IMR-90 (cell line): Measurements from ENCODE around the gene HNRNPUL1. TPM values are rescaled to one million over a fixed set of nuclear protein-coding genes. Genes with fewer than 3 reads are reported as not detected.

ENCODE experiments used
- ATAC-seq: fragments of 200-7000 bp; cut with Tn5 transposase; 2 replicates; pipeline ENCODE4 v1.9.1; 2020; ENCODE audit warnings: low read depth, mild to moderate bottlenecking, moderate library complexity
- Bru-seq: library from RNA; stranded (reverse); fragments of 400-500 nt; gene quantifications from one replicate; lab custom pipeline; 2021; lab: Mats Ljungman, UMichigan
- BruChase-seq, 2 experiments: library from RNA; stranded (reverse); fragments of 400-500 nt; gene quantifications; one replicate each; lab custom pipeline; 2021; lab: Mats Ljungman, UMichigan
- BruUV-seq: library from RNA; stranded (reverse); fragments of 400-500 nt; replicated peaks from 2 replicates; lab custom pipeline; 2021; lab: Mats Ljungman, UMichigan
- CTCF ChIA-PET: fragments of 300-600 bp; formaldehyde crosslinking; extraction: SDS; loops from one replicate; lab custom pipeline; 2021; ENCODE audit warnings: antibody characterized with exemption; lab: Yijun Ruan, JAX
- POLR2A ChIA-PET: fragments of 300-600 bp; sonication (Branson Sonifier 250); formaldehyde crosslinking; loops from one replicate; lab custom pipeline; 2022; ENCODE audit warnings: antibody characterized with exemption; ENCODE audit not compliant: unreplicated experiment; lab: Charles Lee
- DNase-seq: peaks from one replicate; pipeline ENCODE4 v3.0.0; 2013
- H2AFZ ChIP-seq: replicated peaks from 2 replicates; pipeline ENCODE3; 2013; ENCODE audit warnings: low read length, mild to moderate bottlenecking; ENCODE audit not compliant: poor library complexity
- H2AK5ac ChIP-seq: 2 replicates; pipeline ENCODE4 v1.6.1; 2013; ENCODE audit warnings: low read depth, low read length, inconsistent platforms
- H2AK9ac ChIP-seq: replicated peaks from 2 replicates; pipeline ENCODE3; 2013; ENCODE audit warnings: mild to moderate bottlenecking, low read depth, low read length, moderate library complexity; ENCODE audit not compliant: poor library complexity
- H2BK120ac ChIP-seq: 2 replicates; pipeline ENCODE4 v1.6.1; 2013; ENCODE audit warnings: low read depth, low read length, inconsistent platforms
- H2BK15ac ChIP-seq: 3 replicates; pipeline ENCODE4 v1.6.1; 2013; ENCODE audit warnings: low read depth, low read length, inconsistent platforms
- H2BK20ac ChIP-seq: 2 replicates; pipeline ENCODE4 v1.6.1; 2013; ENCODE audit warnings: low read depth, mild to moderate bottlenecking, inconsistent platforms, low read length, moderate library complexity
- H2BK5ac ChIP-seq: 2 replicates; pipeline ENCODE4 v1.6.1; 2013; ENCODE audit warnings: mild to moderate bottlenecking, low read depth, low read length, inconsistent platforms; ENCODE audit not compliant: poor library complexity, severe bottlenecking
- H3K14ac ChIP-seq: replicated peaks from 2 replicates; pipeline ENCODE4 v1.6.1; 2013; ENCODE audit warnings: low read depth, low read length, inconsistent platforms
- H3K18ac ChIP-seq: 2 replicates; pipeline ENCODE4 v1.6.1; 2013; ENCODE audit warnings: low read depth, low read length, control low read depth
- H3K23ac ChIP-seq: 2 replicates; pipeline ENCODE4 v1.6.1; 2013; ENCODE audit warnings: low read depth, low read length, inconsistent platforms
- H3K27ac ChIP-seq: 2 replicates; pipeline ENCODE4 v1.5.1; 2013; ENCODE audit warnings: mild to moderate bottlenecking, control low read depth, low read length; ENCODE audit not compliant: insufficient read depth
- H3K27me3 ChIP-seq: 2 replicates; pipeline ENCODE4 v1.6.1; 2013; ENCODE audit warnings: low read length; ENCODE audit not compliant: control insufficient read depth, insufficient read depth
- H3K36me3 ChIP-seq: 2 replicates; pipeline ENCODE4 v1.6.1; 2013; ENCODE audit warnings: low read length, mixed read lengths; ENCODE audit not compliant: control insufficient read depth, insufficient read depth
- H3K4ac ChIP-seq: 2 replicates; pipeline ENCODE4 v1.6.1; 2013; ENCODE audit warnings: low read depth, low read length, inconsistent platforms
- H3K4me1 ChIP-seq: 2 replicates; pipeline ENCODE4 v1.6.1; 2013; ENCODE audit warnings: low read length, mixed read lengths; ENCODE audit not compliant: control insufficient read depth, insufficient read depth
- H3K4me2 ChIP-seq: 2 replicates; pipeline ENCODE4 v1.6.1; 2013; ENCODE audit warnings: low read depth, mild to moderate bottlenecking, control low read depth, low read length, moderate library complexity
- H3K4me3 ChIP-seq: 2 replicates; pipeline ENCODE4 v1.5.1; 2013; ENCODE audit warnings: low read depth, mild to moderate bottlenecking, control low read depth, low read length, moderate library complexity; ENCODE audit not compliant: insufficient read depth
- H3K56ac ChIP-seq: 2 replicates; pipeline ENCODE4 v1.6.1; 2013; ENCODE audit warnings: low read length, inconsistent platforms; ENCODE audit not compliant: insufficient read depth; ENCODE audit errors: extremely low read depth
- H3K79me1 ChIP-seq, 2 experiments: 2 replicates each; pipeline ENCODE4 v1.6.1; 2013; ENCODE audit warnings: low read length in 2 of 2, inconsistent platforms in 1 of 2, low read depth in 1 of 2
- H3K9ac ChIP-seq: 2 replicates; pipeline ENCODE4 v1.6.1; 2013; ENCODE audit warnings: low read depth, low read length, control low read depth
- H3K9me1 ChIP-seq: 2 replicates; pipeline ENCODE4 v1.6.1; 2013; ENCODE audit warnings: low read length, inconsistent platforms; ENCODE audit not compliant: insufficient read depth
- H3K9me3 ChIP-seq: 2 replicates; pipeline ENCODE4 v1.6.1; 2013; ENCODE audit warnings: low read length; ENCODE audit not compliant: control insufficient read depth, insufficient read depth
- H4K20me1 ChIP-seq: 2 replicates; pipeline ENCODE4 v1.6.1; 2013; ENCODE audit warnings: low read length, inconsistent platforms; ENCODE audit not compliant: insufficient read depth
- H4K5ac ChIP-seq: 2 replicates; pipeline ENCODE4 v1.6.1; 2013; ENCODE audit warnings: mild to moderate bottlenecking, low read depth, low read length, control low read depth
- H4K8ac ChIP-seq, 2 experiments: 2 replicates each; pipeline ENCODE4 v1.6.1; 2013; ENCODE audit warnings: low read depth in 2 of 2, low read length in 2 of 2, control low read depth in 1 of 2, inconsistent platforms in 1 of 2
- H4K91ac ChIP-seq: 2 replicates; pipeline ENCODE4 v1.6.1; 2013; ENCODE audit warnings: low read depth, low read length, inconsistent platforms; ENCODE audit not compliant: insufficient read depth
- BHLHE40 ChIP-seq: fragments of 150-350 bp; IDR thresholded peaks from 2 replicates; pipeline ENCODE4 v1.6.1; 2016; ENCODE audit warnings: mild to moderate bottlenecking, low read depth, low read length
- CEBPB ChIP-seq: IDR thresholded peaks from 2 replicates; pipeline ENCODE4 v1.6.1; 2012; ENCODE audit warnings: low read depth, low read length, improper control_type of control experiment
- CHD1 ChIP-seq: IDR thresholded peaks from 2 replicates; pipeline ENCODE4 v1.6.1; 2012; ENCODE audit warnings: low read depth, low read length, improper control_type of control experiment
- FOS ChIP-seq: fragments of 150-350 bp; IDR thresholded peaks from 2 replicates; pipeline ENCODE4 v1.6.1; 2016; ENCODE audit warnings: low read depth, low read length
- MAFK ChIP-seq: IDR thresholded peaks from 2 replicates; pipeline ENCODE4 v1.6.1; 2012; ENCODE audit warnings: low read depth, low read length, improper control_type of control experiment
- MAZ ChIP-seq: IDR thresholded peaks from 2 replicates; pipeline ENCODE4 v1.6.1; 2012; ENCODE audit warnings: low read depth, mild to moderate bottlenecking, low read length, improper control_type of control experiment, moderate library complexity, borderline replicate concordance
- MXI1 ChIP-seq: IDR thresholded peaks from 2 replicates; pipeline ENCODE4 v1.6.1; 2012; ENCODE audit warnings: low read depth, mild to moderate bottlenecking, low read length, moderate library complexity, borderline replicate concordance
- NFE2L2 ChIP-seq: fragments of 150-350 bp; IDR thresholded peaks from 2 replicates; pipeline ENCODE4 v1.6.1; 2016; ENCODE audit warnings: low read depth, mild to moderate bottlenecking, low read length
- RAD21 ChIP-seq: IDR thresholded peaks from 2 replicates; pipeline ENCODE4 v1.6.1; 2012; ENCODE audit warnings: low read length, improper control_type of control experiment
- RCOR1 ChIP-seq: IDR thresholded peaks from 2 replicates; pipeline ENCODE4 v1.6.1; 2012; ENCODE audit warnings: mild to moderate bottlenecking, low read length, improper control_type of control experiment; ENCODE audit not compliant: insufficient replicate concordance
- WGBS, 2 experiments: methylation state at CpG; one replicate each; pipeline versions ENCODE4 v1.1.5 to v1.1.7; 2013; ENCODE audit warnings: missing lambda C conversion rate in 2 of 2; ENCODE audit not compliant: insufficient read length in 1 of 2; ENCODE audit errors: extremely low coverage in 2 of 2; 5-methylcytosine and 5-hydroxymethylcytosine counted together
- dilution Hi-C: fragments of 300-500 bp; cut with HindIII; formaldehyde crosslinking; loops from one replicate; pipeline ENCODE4 v1.14.3; 2018; ENCODE audit warnings: low sequenced_read_pairs; ENCODE audit not compliant: unreplicated experiment
- in situ Hi-C: fragments of 300-500 bp; cut with MboI; formaldehyde crosslinking; loops from 3 replicates; pipeline ENCODE4 v1.14.3; 2019; ENCODE audit warnings: low sequenced_read_pairs, inconsistent platforms, mixed read lengths
- intact Hi-C: fragments of 100-400 bp; cut with micrococcal nuclease; formaldehyde crosslinking; loops from 2 replicates; pipeline ENCODE4 v1.10.0; 2022
- long read RNA-seq: library from polyadenylated mRNA; unstranded; transcript quantifications from one replicate; pipeline ENCODE4 v2.0.0, GENCODE V29; 2021; ENCODE audit not compliant: unreplicated experiment
- polyA plus RNA-seq, 3 experiments: library from polyadenylated mRNA; depleted of rRNA; stranded (reverse); fragments of >200 nt; gene quantifications; 2 replicates each; pipeline ENCODE4 v1.2.3, GENCODE V29; 2012; ENCODE audit warnings: low replicate concordance in 1 of 3
- total RNA-seq: library from RNA; depleted of rRNA; stranded (reverse); fragments of >200 nt; gene quantifications from 2 replicates; pipeline ENCODE4 v1.2.3, GENCODE V29; 2012; rRNA removed
- TF ChIP-seq, protein P1 (sequence below): fragments of 150-350 bp; IDR thresholded peaks from 2 replicates; pipeline ENCODE4 v1.6.1; 2016; ENCODE audit warnings: low read depth, mild to moderate bottlenecking, low read length, moderate library complexity, borderline replicate concordance
- TF ChIP-seq, protein P2 (sequence below): fragments of 150-350 bp; IDR thresholded peaks from 2 replicates; pipeline ENCODE4 v1.6.1; 2017; ENCODE audit warnings: mild to moderate bottlenecking, antibody characterized with exemption, low read length, low read depth

Gene HNRNPUL1
- 50.7 and 56.1 TPM in 2 replicates for total RNA-seq
- polyA plus RNA-seq (2012; rRNA removed), result 67.3 and 68.1 TPM in 2 replicates
- polyA plus RNA-seq (2012; cell fraction: cytosol; rRNA removed), result 51.7 and 53.7 TPM in 2 replicates
- 65.4 and 102 TPM in 2 replicates for polyA plus RNA-seq (2012; cell fraction: nucleus; rRNA removed; ENCODE audit: low replicate concordance)
- percentile 92 among the genes with signal in this experiment for Bru-seq, nascent RNA
- percentile 94 among the genes with signal in this experiment for BruChase-seq, experiment 1, labeled RNA remaining after a 6-hour chase
- BruChase-seq, experiment 2, labeled RNA remaining after a 2-hour chase, result percentile 91 among the genes with signal in this experiment
- long read RNA-seq, transcript HNRNPUL1-204 (15 exons, 3,555 nt), result major isoform, 9 of 59 reads
- long read RNA-seq, partial matches to known transcripts, result 29 of 59 reads
- long read RNA-seq, other reads (novel, unspliced or antisense), result 20 of 59 reads

GRCh38 chr19:41263850-41264580 is at the start of gene HNRNPUL1:
Gene HNRNPUL1, plus strand, starts transcription at chr19:41264372. Its CDS starts 132 bp downstream, at chr19:41264504.
- H3K9me1 ChIP-seq, result peaks cover 8% of the 10 kb centered on the region; the same call in 1 of the 2 replicates
- H4K5ac ChIP-seq, result peak within 1 kb of the TSS; percentile 88
- H3K9ac ChIP-seq, result peak within 1 kb of the TSS; percentile 93
- DNase-seq (peak; percentile 100), ATAC-seq (peak; percentile 77)
- ChIA-PET CTCF (interaction anchor here (1.0 to 2.3 kb wide), 4 partner anchors 11 to 485 kb away, joined by 3 to 16 read pairs (median 7); no protein-coding TSS in a partner anchor), POLR2A (interaction anchor here (1.9 kb wide), 1 partner anchor 59 kb away, joined by 6 read pairs; no protein-coding TSS in a partner anchor)
- peak within 1 kb of the TSS; percentile 16; the same call in 2 of the 3 replicates for H2BK15ac ChIP-seq
- H4K20me1 ChIP-seq, result peaks cover 36% of the 10 kb centered on the region
- dilution Hi-C loops (no loop called here), intact Hi-C loops (loop anchor here (2.0 to 5.0 kb wide), 4 partner anchors 39 to 137 kb away; partner anchors contain the start of gene TGFB1), in situ Hi-C loops (loop anchor here (5.0 to 25.0 kb wide), 2 partner anchors 62 to 602 kb away; no protein-coding TSS in a partner anchor)
- H3K4me1 ChIP-seq, result peaks cover 9% of the 10 kb centered on the region
- H3K27me3 ChIP-seq, result no peaks in the 10 kb centered on the region
- H3K14ac ChIP-seq, result peak within 1 kb of the TSS; percentile 68
- peak within 1 kb of the TSS; percentile 82 for H3K4me3 ChIP-seq
- H3K56ac ChIP-seq, result peak within 1 kb of the TSS; percentile 78
- peak within 1 kb of the TSS; percentile 92 for H3K4ac ChIP-seq
- peaks cover 10 to 34% of the 10 kb centered on the region in 2 experiments; a peak in 3 of 4 replicates for H3K79me1 ChIP-seq
- peak within 1 kb of the TSS; percentile 58 for H3K18ac ChIP-seq
- no peaks in the 10 kb centered on the region for H3K9me3 ChIP-seq
- peak within 1 kb of the TSS; percentile 95 for H3K4me2 ChIP-seq
- H4K91ac ChIP-seq, result peak within 1 kb of the TSS; percentile 95
- H3K36me3 ChIP-seq, result peaks cover 20% of the 10 kb centered on the region
- peak within 1 kb of the TSS; percentile 90 for H2AK5ac ChIP-seq
- peak within 1 kb of the TSS; percentile 39 for H2BK120ac ChIP-seq
- no peak within 1 kb of the TSS for H2BK20ac ChIP-seq
- no TSS peak for BruUV-seq
- H3K23ac ChIP-seq, result peak within 1 kb of the TSS; percentile 76
- peak within 1 kb of the TSS; percentile 89 for H2BK5ac ChIP-seq
- peak within 1 kb of the TSS; percentile 100 for H2AK9ac ChIP-seq
- peak within 1 kb of the TSS; percentile 46 to 95 for H4K8ac ChIP-seq
- 1% methylated on average over 21 of the region's 55 CpGs; no CpG with 5 or more reads in 1 of the 2 experiments for WGBS, 2 experiments
- peak within 1 kb of the TSS; percentile 91 for H2AFZ ChIP-seq
- H3K27ac ChIP-seq, result peak within 1 kb of the TSS; percentile 93
- TF ChIP-seq CEBPB (peak; percentile 78), MXI1 (no peak; the same call in 1 of the 2 replicates), RCOR1 (no peak), NFE2L2 (no peak), MAFK (no peak), FOS (peak; percentile 65; the same call in 1 of the 2 replicates), MAZ (peak; percentile 97), BHLHE40 (peak; percentile 82), RAD21 (no peak), CHD1 (no peak; the same call in 1 of the 2 replicates)
- TF ChIP-seq, protein P1, sequence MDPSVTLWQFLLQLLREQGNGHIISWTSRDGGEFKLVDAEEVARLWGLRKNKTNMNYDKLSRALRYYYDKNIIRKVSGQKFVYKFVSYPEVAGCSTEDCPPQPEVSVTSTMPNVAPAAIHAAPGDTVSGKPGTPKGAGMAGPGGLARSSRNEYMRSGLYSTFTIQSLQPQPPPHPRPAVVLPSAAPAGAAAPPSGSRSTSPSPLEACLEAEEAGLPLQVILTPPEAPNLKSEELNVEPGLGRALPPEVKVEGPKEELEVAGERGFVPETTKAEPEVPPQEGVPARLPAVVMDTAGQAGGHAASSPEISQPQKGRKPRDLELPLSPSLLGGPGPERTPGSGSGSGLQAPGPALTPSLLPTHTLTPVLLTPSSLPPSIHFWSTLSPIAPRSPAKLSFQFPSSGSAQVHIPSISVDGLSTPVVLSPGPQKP, result no peak
- TF ChIP-seq, protein P2, sequence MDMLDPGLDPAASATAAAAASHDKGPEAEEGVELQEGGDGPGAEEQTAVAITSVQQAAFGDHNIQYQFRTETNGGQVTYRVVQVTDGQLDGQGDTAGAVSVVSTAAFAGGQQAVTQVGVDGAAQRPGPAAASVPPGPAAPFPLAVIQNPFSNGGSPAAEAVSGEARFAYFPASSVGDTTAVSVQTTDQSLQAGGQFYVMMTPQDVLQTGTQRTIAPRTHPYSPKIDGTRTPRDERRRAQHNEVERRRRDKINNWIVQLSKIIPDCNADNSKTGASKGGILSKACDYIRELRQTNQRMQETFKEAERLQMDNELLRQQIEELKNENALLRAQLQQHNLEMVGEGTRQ, result peak; percentile 16; the same call in 1 of the 2 replicates
